Stimulated activated CD4-positive, alpha-beta T cell treated with anti-CD3 and anti-CD28 coated beads, Interleukin-4, amount 100 ng/mL, for 1 hour (primary cell): Measurements from ENCODE around the gene AMBP.

Experiments
- DNase-seq: peaks from one replicate; pipeline ENCODE4 v3.0.0-alpha.2; 2020

Gene AMBP

GRCh38 chr9:114112778-114113584 is 34.9 kb upstream of the AMBP start:
- DNase-seq = no peak

DNA sequence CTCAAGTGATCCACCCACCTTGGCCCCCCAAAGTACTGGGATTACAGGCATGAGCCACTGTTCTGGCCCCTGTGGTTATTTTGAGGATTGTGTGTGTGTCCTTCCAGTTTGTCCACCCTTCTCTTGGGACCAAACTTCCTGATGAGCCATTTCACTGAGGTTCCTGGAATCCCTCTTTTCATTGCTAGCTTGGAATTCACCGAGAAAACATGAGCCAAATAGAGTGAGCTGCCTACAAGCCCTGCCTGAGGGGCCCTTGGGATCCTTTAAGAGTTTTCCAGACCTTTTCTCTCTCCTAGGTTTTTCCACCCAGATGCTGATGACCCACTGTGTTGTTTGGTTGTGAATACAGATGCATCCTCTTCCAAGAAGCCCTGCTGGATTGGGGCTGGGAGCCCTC is 34.2 kb upstream of the AMBP start:
- no peak for DNase-seq

DNA sequence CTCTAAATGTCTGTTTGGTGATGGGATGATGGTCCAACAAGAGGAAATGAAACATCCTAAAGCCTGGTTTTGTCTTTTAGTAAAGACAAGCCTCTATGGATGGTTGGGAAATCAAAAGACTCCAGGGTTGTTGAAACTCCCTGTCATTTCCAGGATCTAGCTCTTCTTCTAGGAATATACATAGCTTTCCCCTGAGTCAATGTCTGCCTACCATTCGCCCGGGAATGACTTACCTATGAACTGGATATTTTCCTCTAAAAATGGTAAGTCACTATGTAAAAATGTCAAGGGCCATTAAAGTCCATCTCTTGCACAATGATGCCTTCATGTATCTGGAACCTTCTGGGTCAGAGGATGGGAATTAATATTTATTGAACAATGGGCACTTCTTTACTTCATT is 32.1 kb upstream of the AMBP start:
- DNase-seq = no peak

DNA sequence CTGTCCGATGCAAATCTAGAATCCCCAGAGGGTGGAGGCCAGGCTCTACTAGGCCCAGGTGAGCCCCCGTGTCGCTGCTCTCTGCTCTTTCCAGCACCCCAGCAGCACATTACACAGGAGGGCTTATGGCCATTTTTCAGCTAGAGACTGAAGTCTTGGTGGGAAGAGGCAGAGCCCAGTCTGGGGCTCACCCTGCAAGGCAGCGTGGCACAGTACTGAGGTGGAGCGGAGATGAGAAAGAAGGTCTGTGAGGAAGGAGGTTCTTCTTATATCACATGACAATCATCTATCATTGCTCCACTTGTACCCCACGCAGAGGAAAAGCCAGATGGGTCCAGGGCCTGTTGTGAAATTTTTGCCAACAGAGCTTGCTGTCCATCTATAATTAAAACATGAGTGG is 31.0 kb upstream of the AMBP start:
- DNase-seq = no peak

- DNase-seq = peak; percentile 62
Measured at GRCh38 chr9:114108016-114108833, 30.1 kb upstream of the AMBP start.

DNA sequence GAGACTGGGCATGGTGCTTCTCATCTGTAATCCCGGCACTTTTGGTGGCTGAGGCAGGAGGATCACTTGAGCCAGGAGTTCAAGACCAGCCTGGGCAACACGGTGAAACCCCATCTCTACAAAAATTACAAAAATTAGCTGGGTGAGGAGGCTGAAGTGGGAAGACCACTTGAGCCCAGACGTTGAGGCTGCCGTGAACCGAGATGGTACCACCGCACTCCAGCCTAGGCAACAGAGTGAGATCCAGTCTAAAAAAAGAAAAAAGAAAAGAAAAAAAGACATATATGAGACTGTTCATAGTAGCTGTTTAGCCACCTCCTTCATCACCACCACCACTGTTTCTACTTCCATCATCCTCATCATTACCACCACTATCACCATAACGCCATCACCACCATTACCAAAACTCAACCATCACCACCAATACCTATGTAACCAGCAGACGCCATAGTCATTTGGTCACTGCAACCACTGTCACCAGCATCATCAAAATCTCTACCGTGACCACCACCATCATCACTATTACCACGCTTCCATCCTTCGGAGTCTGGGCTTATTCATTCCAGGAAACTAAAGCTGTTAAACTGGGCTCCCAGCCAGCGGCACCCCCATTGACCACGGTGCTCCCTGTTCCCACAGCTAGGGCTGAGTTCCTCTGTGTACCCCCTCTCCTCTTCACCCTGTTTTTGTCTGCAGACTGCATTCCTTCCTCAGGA is 29.3 kb upstream of the AMBP start:
- DNase-seq = no peak

DNA sequence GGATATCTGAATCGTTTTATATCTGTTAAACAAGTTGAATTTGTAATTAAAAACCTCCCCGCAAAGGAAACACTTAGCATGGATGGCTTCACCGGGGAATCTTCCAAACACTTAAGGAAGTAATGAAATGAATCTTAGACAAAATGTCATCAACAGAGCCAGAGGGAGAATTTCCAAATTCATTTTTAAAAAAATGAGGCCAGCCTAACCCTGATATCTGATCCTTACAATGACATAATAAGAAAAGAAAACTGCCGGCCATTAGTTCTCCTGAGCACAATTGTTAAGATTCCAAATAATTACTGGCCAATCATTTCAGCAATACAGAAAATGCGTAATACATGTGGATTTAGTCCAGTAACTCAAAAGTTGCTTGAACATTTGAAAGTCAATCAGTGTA is 27.1 kb upstream of the AMBP start:
- no peak for DNase-seq

- DNase-seq = no peak
Measured at GRCh38 chr9:114102484-114102883, 24.4 kb upstream of the AMBP start.

DNA sequence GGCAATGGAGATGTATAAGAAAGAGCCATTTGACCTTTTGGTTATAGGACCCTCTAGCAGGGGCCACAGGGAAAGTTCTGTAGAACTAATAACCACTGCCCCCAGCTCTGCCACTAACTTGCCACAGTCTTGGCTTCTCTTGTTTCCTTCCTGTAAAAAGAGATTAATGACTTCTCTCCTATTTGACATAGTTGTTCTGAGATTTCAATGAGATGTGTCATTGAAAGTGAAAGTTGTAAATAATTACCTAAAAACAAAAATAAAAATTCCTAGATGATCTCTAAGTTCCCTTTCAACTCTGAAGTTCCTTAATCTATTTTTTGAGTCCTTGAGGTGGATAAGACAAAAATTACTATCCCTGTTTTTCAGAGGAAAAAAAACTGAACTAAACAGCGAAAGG is 22.4 kb upstream of the AMBP start:
- DNase-seq = no peak

GRCh38 chr9:114099669-114100270 is 21.7 kb upstream of the AMBP start:
- no peak for DNase-seq

DNA sequence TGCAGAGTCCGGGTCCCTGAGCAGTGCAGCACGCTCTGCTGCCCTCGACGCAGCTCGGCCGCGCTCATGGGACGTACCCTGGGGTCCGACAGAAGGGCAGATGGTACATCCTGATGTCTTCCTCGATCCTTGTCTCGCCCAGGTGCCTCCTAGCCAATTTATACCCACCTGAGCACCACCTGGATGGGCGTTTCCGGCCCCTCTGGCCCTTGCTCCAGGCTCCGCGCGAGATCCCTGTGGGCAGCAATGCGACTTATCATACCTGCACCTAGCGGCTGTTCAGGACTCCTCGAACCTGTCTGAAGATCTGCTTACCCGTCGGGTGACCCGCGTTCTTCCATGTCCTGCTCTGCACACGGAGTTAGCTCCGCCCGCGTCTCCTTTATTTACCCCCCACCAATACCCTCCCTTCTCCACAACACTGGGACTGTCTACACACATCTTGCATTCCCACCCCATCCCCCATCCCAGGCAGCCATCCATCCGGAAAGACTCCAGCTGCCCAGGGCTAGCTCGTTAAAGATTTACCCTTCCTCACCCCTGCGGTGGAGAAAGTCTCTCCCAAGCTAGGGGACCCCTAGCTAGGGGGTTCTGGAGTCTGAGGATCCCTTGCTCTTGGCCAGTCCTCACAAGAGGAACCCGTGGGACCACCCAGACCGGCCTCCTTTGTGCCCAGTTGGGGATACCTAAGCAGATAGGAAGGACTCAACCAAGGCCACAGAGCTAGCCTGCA is 21.0 kb upstream of the AMBP start, which contains the start of gene KIF12:
KIF12 (minus strand) TSS at position 357 of the 733 bp plus-strand sequence; CDS start at position 341, 16 bp downstream.
- no peak for DNase-seq

- peak; percentile 26 for DNase-seq
Measured at GRCh38 chr9:114098021-114098935, 20.2 kb upstream of the AMBP start.

DNA sequence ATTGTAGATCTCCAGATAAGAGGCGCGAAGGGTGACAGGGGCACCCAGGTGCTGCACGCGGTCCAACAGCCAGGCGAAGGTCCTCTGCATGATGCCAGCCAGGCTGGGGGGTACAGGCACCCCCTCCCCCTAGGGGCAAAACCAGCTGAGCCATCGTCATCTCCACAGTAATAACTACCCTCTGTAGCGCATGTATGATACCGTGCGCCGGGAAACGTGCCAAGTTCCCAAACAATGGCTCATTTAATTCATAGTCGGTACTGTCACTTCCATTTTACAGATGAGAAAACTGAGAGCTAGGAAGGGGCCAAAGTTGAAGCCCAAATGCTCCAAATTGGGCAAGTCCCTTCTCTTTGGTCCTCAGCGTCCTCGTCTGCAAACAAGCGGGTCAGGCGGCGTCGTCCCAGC is 19.5 kb upstream of the AMBP start:
- DNase-seq = no peak

DNA sequence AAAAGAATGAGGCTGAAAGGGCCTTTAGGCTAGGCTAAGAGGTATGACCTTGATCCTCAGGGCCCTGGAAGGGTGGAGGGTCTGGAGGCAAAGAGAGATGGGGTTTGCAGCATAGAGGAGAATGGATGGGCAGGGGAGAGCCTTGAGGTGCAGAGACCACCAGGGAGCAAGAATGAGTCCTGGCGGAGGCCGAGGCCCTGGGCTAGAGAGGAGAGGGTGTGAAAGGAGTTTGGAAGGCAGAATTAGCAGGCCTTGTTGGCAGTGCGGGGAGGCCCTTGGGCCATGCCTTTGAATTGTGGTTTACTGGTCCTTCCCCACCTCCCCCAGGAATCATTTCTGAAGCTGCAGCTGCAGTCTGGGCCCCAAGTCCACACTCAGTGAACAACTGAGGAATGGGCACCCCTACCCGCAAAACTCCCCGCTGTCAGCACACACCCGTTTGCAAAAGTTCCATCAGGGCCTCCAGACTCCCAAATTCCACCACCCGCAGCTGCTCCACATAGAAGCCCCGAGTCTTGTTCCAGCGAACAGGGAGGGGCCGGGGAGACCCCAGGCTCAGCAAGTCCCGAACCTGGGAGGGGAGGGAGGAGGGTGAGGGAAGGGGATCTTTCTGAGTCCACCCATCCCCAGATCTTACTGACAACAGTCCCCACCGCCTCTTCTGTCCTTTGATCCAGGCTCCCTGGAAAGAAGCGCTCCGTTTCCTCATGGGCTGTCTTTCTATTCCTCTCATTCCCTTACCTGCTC is 18.9 kb upstream of the AMBP start:
- DNase-seq = no peak

DNA sequence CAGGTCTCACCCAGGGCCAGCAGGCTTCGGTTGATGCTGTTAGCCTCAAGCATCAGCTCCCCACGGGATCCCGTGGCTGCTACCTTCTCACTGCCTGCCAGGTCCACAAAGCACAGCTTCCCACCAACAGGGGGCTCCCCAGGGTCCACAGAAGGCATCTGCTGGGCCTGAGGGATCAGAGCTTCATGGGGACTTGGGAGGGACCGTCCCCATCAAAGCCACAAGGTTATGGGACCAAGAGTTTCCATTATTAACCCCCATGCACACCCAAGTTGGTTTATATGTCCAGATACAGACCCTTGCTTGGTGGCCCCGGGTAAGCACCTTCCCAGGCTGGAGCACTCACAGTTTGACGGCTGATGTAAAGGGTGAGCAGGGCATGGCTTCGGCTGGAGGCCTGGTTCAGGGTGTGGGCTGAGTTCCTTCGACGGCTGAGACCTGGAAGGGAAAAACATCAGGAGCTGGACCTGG is 18.0 kb upstream of the AMBP start:
- no peak for DNase-seq

DNA sequence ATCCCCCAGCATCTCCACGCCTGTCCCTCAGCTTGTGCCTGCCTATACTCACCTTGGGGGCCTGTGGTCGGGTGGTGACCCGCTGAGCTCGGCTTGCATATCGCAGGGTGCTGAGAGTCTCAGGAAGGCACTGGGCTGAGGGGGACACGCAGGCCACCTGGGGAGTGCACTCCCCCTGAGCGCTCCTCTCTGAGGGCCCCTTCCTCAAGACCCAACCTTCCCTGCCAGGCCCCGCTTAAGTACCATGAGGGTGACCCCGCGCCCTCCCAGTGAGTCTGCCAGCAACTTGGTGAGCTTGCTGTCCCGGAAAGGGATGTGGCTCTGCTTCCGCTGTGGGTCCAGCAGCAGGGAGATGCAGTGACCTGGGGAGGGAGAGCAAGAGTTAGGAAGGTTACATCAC is 16.9 kb upstream of the AMBP start:
- DNase-seq = no peak

DNA sequence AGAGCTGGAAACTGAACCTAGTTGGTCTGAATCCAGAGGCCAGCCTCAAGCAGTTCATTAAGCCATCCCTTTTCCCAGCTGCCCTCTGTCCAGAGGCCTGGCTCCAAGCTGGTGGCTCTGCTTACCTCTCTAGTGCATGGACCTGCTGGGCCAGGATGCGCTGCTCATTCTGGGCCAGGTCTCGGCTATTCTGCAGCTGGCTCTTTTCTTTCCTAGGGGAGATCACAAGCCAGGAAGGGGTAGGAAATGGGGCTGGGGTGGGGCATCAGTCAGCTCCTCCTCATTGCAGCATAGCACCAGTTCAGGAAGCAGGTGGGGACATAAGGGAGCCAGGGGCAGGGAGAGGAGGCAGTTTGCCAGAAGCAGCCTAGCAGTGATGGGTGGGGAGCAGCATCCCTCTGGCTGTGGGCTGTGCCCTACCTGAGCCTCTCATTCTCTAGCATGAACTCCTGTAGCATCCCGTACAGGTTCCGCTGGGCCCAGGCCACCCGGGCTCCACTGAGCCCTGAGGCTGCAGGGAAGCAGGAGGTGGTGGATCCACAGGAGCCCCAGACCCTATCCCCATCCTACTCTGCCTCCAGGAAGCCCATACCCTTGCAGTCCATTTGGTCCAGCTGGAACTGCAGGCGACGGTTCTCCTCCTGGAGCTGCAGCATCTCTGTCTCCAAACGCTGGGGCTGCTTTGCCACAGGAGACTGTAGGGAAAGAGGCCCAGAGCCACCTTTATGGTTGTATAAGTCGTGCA is 15.8 kb upstream of the AMBP start:
- DNase-seq = no peak

DNA sequence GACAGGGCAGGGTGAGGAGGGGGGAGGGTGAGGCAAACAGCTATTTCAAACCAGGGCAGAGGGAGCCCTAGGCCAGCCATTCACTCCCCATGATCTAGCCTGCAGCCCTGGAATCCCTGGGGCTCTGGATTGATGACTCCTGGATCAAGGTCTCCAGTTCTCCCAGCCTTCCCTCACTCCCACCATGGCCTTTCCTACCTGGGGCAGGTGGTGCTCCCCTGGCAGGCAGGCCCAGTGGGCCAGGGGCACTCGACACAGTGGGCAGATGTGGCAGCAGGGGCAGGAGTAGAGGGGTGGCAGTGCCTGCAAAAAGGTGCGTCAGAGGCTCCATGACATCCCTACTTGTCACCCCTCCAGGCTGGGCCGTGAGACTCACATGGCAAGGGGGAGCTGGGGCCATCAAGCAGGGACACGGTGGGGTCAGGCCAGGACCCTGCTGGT is 15.0 kb upstream of the AMBP start:
- DNase-seq = no peak

DNA sequence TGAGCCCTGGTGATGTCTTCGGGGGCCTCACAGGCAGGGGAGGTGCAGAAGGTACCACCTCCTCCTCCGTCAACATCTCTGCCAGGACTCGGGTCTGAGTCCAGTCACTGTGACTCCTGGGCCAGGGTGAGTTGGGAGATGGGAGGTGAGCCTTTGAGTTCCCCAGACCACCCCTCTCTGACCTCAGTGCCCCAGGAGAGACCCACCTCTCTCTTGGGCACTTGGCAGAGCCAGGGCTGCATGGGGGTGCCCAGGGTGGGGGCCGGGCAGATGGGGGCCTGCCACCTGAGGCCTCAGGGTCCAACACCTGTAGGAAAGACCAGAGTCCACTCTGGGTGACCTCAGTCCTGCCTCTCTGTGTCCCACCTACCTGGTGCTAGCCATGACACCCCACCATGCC is 14.2 kb upstream of the AMBP start:
- DNase-seq = no peak

GRCh38 chr9:114091711-114092110 is 13.6 kb upstream of the AMBP start:
- no peak for DNase-seq
